HG03280 (cell line): ENCODE results near the gene GSDMA.
"Not testable (repeated sequence)": the region's sequence is repeated elsewhere in the genome, so short reads cannot be mapped to it uniquely, and the experiment has no call there.

ENCODE experiments used
- ATAC-seq: cut with Tn5 transposase; IDR thresholded peaks from one replicate; pipeline ENCODE4 v1.9.1; 2021; ENCODE audit warnings: mild to moderate bottlenecking, moderate library complexity; ENCODE audit not compliant: unreplicated experiment

GSDMA gene

DNA sequence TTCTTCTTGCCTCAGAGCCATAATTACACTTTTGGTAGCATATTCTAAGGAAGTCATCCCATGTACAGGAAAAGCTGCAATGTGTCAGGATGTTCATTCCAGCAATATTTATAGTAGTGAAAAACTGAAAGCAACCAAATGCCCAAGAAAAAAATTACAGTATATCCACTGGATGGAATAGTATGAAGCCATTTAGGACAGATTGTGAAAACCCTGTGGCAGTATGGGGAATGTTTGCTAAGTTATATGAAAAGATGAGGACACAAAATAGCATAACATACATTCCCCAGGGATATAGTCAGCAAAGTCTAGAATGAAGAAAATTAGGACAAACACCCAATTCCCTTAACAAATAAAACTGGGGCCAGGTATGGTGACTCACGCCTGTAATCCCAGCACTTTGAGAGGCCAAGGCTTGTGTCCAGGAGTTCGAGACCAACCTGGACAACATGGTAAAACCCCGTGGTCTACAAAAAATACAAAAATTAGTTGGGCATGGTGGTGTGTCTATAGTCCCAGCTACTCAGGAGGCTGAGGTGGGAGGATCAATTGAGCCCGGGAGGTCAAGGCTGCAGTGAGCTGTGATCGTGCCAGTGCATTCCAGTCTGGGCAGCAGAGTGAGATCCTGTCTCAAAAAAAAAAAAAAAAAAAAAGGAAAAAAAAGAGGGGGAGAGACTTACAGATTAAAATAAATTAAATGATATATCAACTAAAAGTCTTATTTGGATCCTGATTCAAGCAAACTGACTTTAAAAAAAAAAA is 33.0 kb upstream of the GSDMA start:
- no peak for ATAC-seq

DNA sequence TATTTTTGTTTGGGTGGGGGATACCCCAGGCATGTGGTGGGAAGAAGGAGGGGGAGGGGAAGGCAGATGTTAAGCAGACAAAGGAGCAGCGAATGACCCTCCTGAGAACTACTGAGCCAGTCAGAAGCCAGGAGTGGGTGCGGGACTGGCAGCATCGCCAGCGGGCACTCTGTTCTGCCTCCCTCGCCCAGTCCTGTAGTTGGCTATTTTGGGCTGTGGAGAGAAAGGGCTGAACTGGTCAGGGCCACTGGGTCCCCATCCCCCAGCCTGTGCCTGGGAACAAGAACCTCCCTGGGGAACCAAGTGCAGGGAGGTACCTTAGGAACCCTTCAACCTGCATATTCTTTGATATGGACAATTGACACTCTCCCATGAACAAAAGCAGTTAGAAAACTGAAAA is 28.9 kb upstream of the GSDMA start:
- no peak for ATAC-seq

DNA sequence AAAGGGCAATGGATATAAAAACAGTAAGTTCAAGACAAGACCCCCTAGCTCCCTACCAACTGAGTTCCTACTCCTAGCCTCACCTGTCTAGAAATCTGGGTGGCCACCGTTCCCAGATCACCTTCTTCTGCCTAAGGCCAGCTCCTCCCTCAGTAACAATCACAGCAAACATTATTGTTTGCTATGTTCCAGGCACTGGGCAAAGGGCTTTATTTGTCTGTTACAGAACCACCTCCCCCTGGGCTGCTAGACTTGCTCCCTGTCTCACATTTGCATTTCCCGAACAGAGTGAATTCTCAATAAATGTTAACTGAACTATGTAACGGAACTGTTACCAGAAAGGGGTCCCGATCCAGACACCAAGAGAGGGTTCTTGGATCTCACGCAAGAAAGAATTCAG is 28.5 kb upstream of the GSDMA start:
- no peak for ATAC-seq

DNA sequence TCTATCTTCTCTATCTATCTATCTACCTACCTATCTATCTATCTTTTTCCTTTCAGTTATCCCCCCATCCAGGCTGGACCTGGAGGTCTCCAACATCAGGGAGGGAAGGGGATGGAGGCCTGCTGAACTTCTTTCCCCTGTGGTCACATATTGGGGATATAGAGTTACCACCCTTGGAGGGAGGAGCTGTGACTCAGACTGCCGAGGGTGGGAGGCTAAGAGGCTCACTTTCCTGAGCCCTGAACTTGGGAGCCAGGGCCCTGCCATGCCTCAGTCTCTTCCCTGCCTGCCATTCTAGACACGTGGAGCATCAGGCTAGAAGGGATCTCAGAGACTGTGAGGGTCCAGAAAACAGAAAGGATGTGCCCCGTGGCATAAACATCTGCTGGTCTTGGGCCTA is 26.9 kb upstream of the GSDMA start:
- ATAC-seq: no peak

DNA sequence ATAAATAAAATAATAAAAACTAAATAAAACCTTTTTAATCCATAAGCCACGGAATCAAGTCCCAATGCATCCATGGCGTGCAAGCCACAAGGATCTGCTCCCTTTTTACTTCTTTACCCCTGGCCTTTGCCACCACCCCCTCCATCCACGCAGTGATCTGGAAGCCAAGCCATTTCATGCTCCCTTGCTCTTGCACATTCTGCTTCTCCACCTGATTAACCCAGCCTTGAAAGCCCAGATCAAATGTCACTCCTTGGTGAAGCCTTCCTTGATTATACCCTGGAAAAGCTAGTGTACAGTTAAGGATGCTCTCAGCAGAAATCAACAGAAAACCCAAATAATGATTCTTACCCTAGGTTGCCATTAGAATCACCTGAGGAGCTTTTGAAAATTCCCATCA is 25.4 kb upstream of the GSDMA start:
- ATAC-seq: no peak

DNA sequence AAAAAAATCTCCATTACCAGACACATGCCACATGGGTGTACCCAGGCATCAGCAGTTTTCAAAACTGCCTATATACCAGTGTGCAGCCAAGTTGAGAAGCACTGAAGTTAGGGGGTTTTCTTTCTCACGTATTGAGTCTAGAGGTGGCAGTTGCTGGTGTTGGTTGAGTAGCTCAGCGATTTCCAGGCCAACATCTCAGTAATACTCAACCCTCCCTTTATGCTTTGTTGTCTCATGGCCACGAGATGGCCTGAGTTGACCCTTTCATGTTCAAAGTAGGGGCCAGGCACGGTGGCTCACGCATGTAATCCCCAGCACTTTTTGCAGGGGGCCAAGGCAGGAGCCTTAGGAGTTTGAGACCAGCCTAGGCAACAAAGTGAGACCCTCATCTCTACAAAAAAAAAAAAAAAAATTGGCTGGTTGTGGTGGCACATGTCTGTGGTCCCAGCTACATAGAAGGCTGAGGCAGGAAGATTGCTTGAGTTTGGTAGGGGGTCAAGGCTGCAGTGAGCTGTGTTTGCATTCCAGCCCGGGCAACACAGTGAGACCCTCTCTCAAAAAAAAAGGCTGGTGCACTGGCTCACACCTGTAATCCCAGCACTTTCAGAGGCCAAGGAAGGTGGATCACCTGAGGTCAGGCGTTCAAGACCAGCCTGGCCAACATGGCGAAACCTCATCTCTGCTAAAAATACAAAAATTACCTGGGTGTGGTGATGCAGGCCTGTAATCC is 24.5 kb upstream of the GSDMA start:
- ATAC-seq: no peak

DNA sequence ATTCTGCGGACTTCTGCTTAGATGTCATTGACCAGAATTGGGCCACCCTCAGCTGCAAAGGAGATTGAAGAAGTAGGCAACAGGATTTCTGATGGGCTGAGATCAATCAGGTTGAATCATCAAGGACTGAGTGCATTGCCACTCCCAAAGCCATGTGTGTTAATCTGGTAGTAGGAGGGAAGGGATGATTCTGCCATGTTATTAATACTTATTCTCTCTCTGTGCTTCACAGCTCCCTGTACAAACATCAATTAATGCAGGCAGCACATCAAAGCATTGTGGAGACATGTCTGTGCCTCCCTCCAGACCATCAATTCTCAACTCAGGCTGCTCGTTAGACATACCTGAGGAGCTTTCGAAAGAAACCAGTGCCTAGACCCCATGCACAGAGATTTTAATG is 23.7 kb upstream of the GSDMA start:
- ATAC-seq: no peak

DNA sequence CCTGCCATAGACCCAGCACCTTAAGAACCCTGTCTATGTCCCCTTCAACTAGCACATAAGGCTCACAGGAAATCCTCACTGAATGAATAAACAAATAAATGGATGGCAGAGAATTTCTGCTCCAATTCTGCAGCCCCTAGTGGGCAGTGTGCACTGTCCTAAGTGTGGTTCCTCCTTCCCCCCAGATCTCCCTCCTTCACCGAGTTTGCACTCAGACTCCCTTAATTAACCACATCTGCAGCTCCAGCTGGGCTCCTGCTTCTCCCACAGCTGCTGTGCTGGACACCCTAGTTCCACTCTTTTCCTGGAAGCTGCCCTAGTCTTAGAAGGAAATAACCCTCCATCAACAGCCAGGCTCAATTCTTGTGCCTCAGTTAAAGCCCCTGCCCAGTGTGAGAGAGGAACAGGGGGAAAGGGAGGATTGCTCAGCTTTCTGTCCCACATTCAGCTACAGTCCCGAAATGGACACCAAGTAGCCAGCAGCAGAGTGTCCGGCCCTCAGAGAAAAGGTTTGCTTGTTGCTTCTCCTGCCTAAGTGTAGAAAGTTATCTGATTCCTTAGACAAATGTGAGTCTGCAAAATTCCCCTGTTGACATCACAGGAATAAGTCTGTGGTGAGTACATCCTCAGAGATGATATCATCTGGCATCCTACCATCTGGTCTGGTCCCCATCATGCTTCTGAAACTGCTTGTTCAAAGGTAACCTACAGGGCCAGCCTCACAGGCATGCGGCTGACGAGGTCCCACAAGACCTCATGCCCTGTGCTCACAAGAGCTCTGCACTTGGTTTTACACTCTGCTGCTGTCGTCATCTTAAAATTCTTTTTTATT is 23.0 kb upstream of the GSDMA start:
- ATAC-seq: peak; percentile 43

DNA sequence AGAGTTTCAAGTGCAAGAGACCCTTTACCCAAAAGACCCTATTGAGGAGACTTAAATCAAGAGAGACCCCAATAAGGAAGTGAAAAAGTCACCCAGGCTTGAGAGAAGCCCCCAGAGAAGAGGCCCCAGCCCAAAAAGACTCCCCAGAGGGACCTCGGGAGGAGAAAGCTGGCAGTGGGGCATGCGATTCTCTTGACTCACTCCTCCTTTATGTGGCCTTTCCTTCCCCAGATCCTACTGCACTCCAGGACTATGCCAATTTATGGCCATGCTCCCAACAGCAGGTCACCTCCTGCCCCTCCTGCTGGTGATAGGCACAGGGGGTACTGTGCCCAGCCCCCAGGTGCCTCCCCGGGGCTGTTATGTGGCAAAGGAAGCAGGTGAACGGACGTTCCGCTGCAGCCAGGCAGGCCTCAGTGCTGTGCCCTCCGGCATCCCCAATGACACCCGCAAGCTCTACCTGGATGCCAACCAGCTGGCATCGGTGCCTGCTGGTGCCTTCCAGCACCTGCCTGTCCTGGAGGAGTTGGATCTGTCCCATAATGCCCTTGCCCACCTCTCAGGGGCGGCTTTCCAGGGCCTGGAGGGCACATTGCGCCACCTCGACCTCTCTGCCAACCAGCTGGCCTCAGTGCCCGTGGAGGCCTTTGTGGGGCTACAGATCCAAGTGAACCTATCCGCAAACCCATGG is 19.0 kb upstream of the GSDMA start:
- no peak for ATAC-seq

DNA sequence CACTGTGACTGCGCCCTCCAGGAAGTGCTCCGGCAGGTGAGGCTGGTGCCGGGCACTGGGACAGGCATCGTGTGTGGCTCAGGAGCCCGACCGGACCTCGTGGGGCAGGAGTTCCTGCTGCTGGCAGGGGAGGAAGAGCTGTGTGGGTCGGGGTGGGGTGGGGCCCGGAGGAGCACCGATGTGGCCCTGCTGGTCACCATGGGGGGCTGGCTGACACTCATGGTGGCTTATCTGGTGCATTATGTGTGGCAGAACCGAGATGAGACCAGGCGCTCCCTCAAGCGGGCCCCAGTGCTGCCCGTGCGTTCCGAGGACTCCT is 18.5 kb upstream of the GSDMA start:
- ATAC-seq: no peak

DNA sequence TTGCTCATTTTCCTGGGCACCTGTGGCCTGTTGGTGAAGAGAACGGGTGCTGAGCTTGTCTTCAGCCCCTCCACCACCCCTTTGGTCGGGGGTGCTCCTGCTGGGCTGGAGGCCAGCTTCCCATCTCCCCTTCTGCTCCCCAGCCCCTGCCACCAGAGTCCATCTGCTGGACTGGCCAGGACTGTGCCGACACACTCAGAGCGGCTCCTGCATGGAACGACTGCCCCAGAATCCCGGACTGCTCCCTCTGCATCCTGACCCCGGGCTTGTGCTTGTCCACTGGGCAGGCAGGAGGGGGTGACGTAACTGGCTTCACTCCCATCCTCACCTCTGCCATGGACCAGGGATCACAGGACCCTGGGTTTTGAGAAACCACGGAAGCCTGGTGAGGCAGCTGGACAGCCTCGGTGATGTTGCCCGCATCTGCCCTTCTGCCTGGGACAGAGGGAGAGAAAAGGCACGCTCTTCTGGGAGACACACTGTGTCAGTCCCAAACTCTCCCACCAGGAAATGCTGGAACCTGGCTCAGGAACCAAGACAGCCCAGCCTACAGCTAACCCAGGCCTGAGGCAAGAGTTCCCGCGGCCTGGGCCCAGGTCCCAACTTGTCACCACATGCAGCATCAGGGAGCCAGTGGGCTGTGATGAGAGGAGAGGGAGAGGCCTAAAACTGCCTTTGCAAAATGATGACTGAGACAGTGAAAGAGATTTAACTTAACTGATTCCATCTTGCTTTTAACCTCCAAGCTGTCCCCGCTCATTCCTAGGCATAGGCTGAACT is 16.1 kb upstream of the GSDMA start:
- no peak for ATAC-seq

DNA sequence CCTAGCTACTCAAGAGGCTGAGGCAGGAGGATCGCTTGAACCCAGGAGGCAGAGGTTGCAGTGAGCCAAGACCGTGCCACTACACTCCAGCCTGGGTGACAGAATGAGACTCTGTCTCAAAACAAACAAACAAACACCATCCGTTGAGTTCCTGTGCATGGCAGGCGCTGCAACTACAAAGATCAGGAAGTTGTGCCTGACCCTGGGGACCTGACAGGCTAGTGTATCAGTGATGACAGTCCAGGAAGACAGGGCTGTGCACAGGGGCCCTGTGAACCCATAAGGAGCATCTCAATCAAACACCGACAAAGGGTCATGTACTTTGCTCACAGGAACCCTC is 14.3 kb upstream of the GSDMA start:
- ATAC-seq: not testable (repeated sequence)

DNA sequence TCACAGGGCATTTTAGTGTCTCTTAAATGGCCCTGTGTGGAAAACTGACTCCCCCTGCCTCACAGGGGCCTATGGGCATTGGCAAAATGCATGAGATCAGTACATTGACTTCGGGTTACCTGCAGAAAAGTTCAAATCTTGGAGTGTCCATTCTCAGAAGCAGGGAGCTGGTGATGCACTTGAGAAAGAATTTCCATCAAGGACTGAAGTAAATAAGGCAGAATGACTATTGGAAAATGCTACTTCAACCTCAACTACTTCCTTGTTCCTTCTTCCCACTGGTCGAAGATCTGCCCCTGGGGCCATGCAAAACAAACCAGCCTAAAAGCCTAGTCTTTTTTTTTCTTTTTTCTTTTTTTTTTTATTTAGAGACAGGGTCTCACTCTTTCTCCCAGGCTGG is 13.8 kb upstream of the GSDMA start:
- no peak for ATAC-seq

DNA sequence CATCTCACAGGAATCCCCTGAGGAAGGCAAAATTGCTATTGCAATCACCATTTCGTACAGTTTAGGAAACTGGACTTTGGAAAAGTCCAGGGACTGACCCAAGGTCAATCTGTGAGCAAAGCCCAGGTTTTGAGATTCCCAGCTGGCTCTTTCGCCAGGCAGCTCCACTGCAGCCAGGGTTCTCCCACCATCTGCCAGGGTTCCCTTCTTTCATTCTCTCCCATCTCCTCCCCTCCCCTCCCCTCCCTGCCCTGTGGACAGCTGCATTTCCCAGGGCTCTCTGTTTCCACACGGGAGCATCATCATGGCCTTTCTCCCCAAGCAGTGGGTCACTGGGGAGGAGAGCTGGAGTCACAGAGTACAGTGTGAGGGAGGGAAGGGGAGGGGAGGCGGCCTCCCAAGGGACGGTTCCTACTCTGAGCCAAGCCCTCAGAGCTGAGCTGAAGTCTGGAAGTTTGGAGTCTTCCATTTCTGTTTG is 11.9 kb upstream of the GSDMA start:
- ATAC-seq: no peak

DNA sequence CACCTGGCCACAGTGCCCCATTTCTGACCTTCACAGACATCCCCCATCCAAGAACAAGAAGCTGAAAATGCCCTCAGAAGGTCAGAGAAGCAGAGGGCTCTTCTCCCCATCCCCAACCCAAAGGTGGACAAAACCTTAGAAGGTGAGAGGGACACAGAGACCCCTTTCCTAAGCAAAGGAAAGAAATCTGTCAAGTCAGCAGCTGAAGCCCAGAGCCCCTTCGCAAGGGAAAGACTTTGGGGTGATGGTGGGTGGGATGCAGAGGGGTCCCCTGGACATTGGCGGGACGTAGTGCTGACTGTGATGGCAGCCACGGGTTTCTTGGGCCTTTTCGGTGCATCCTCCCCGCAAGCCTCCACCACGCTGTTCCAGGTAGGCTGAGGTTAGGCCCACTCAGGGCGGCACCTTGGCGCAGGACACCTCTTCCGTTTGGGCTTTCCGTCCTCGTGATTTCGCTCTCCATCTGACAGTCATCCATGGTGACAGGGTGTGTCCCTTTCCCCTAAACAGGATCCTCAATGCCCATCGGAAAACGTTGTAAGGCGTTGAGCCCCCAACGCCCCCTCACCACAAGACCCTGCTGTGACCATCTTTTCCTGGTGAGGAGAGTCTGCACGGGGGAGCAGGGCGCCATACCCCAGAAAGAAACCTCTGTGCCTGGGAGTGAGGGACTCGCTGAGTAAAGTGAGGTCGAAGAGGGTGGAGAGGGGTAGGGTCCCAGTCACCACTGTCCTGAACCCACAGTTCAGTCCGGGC is 10.7 kb upstream of the GSDMA start:
- ATAC-seq: no peak

DNA sequence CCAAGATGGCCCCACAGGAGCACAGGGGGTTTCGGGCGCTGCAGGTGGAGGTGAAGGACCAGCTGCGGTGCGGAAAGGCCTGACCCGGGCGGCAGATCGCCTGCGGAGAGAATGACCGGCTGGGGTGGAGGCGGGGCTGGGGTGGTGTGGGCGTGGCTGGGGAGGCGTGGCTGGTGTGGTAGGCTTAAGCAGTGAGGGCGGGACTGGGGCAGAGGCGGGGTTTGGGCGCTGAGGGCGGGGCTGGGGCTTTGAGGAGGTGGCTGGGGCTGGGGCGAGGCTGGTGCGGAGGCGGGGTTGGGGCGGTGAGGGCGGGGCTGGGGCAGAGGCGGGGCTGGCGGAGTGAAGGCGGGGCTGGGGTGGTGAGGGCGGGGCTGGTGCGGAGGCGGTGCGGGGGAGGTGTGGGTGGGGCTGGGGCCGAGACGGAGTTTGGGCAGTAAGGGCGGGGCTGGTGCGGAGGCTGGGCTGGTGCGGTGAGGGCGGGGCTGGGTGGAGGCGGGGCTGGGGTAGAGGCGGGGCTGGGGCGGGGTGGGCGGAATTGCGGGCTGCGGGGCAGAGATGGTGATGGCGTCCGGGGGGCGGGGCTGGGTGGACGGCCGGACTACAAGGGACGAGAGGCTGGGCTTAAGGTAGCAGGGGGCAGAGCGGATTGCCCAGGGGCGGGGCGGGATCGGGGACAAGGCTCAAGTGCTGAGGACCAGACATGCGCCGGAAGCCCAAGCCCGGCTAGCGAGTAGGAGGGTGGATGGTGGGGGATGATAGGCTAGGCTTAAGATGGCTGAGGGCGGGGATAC is 9.9 kb upstream of the GSDMA start:
- peak; percentile 69 for ATAC-seq

DNA sequence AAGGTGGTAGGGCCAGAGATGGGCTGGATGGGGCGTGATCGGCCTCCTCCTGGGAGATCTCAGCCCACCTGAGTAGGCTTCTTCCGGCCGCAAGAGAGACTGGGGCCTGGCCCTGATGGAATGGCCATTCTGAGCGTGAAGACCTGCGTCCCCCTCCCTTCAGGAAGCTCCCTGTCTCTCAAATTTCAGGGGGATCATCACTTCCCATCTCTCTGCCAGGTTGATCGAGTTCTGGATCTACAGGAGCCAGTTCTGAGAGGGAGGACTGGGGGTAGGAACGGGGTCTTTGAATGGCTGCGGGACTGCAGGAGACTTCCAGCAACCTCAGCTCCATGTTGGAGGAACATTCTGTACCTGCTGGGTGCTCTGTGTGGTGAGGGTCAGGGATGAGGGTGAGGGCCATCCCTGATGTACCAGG is 9.3 kb upstream of the GSDMA start:
- ATAC-seq: no peak

DNA sequence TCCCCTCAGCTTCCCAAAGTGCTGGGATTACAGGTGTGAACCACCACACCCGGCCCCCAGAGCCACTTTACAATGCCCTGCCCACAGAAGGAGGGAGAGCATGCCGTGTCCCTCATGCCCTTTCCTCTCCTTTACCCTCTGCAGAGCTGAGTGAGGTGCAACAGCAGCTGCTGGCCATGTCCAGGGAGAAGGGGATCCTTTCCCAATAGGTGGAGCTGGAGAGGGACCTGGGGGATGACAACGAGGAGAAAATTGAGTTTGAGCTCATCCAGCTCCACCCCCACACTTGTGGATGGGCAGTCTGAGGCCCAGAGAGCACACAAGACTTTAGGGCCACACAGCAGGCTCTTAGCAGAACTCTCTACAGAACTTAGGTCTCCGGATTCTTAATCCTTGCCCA is 7.9 kb upstream of the GSDMA start:
- ATAC-seq: no peak

DNA sequence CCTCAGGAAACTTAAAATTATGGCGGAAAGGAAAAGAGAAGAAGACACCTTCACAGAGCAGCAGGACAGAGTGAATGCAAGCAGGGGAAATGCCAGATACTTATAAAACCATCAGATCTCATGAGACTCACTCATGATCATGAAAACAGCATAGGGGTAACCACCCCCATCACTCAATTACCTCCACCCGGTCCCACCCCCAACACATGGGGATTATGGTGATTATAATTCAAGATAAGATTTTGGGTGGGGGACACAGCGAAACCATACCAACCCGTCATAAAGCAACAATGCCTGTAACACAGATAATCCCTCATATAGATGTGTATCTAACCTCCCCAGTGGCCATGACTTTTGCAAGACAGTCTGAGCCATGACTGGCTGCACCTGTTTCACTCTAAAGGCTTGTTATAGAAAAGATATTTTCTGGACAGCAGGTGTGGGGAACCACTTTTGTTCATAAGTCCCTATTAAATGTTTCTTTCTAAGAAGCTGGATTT is 7.0 kb upstream of the GSDMA start:
- ATAC-seq: no peak
